ENCODE data around the gene CCT7.

CCT7 gene

GRCh38 chr2:73301636-73302035 is 67.5 kb downstream of the CCT7 start:
- H3K27ac ChIP-seq (replicated peaks): no peak overlapping the region
- H3K4me3 ChIP-seq (replicated peaks; ENCODE audit: insufficient read depth, low read length): no peak overlapping the region
- peaks cover 10% of the 10 kb centered on the region for H3K27me3 ChIP-seq (ENCODE audit: insufficient read depth, poor library complexity, severe bottlenecking)
- DNase-seq (ENCODE audit: low read depth in 1 of 2, low spot score in 1 of 2): no peak
- TF ChIP-seq, protein P1, sequence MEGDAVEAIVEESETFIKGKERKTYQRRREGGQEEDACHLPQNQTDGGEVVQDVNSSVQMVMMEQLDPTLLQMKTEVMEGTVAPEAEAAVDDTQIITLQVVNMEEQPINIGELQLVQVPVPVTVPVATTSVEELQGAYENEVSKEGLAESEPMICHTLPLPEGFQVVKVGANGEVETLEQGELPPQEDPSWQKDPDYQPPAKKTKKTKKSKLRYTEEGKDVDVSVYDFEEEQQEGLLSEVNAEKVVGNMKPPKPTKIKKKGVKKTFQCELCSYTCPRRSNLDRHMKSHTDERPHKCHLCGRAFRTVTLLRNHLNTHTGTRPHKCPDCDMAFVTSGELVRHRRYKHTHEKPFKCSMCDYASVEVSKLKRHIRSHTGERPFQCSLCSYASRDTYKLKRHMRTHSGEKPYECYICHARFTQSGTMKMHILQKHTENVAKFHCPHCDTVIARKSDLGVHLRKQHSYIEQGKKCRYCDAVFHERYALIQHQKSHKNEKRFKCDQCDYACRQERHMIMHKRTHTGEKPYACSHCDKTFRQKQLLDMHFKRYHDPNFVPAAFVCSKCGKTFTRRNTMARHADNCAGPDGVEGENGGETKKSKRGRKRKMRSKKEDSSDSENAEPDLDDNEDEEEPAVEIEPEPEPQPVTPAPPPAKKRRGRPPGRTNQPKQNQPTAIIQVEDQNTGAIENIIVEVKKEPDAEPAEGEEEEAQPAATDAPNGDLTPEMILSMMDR (IDR thresholded peaks at IDR 0.05; ENCODE audit: insufficient read depth, low read length): no peak
- TF ChIP-seq REST (IDR thresholded peaks at IDR 0.05; ENCODE audit: insufficient replicate concordance, low read depth): no peak
- no peak for TF ChIP-seq POLR2AphosphoS5 (IDR thresholded peaks at IDR 0.05; ENCODE audit: low read depth)
- no peak for TF ChIP-seq GABPA (IDR thresholded peaks at IDR 0.05; ENCODE audit: low read depth)
- no peak for TF ChIP-seq SPI1 (IDR thresholded peaks at IDR 0.05; ENCODE audit: borderline replicate concordance, low read depth)

All from HL-60 (cell line).